Measurements from ENCODE around the gene PXN. TPM values are rescaled to one million over a fixed set of nuclear protein-coding genes. Genes with fewer than 3 reads are reported as not detected.

PXN gene
- total RNA-seq, 1 donor from 2014 or later, result 282 TPM

DNA sequence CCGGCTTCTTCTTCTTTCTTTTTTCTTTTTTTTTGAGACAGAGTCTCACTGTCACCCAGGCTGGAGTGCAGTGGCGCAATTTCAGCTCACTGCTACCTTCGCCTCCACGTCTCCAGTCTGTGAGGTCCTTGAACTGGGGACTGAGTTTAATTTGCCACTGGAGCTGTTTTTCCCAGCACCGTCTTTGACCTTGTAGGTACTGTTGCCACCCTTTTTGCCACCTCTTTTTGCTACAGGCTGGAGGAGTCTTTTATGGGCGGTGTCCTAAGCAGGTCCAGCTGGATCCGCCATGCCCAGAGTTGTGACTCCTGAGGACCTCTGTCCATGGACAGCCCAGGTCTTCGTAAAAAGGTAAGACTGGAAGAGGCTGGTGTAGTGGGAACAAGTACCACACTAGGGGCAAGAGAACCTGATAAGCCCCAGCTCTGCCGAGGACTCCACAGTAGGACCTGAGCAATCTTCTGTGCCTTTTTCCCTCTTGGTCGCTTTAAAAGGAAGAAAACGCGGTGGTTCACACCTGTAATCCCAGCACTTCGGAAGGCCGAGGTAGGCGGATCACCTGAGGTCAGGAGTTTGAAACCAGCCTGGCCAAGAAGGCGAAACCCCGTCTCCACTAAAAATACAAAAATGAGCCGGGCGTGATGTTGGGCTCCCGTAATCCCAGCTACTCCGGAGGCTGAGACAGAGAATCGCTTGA is 25.2 kb upstream of the PXN start:
- Histone ChIP-seq H3K4me1 (peaks cover 0 to 7% of the 10 kb centered on the region in 2 donors), H3K27me3 (no peaks in the 10 kb centered on the region), H3K9me3 (no peaks in the 10 kb centered on the region), H3K27ac (peak overlapping the region; percentile 92 to 97), H3K4me3 (peak overlapping the region; percentile 40 to 62), H3K36me3 (no peaks in the 10 kb centered on the region)
- no peak for DNase-seq (ENCODE audit: low spot score in 2 of 2)
- intact Hi-C loops (cut with DNase I), result loop anchor here (1.0 kb wide), 2 partner anchors 25 to 56 kb away; partner anchors contain the start of gene PXN
- TF ChIP-seq, protein P1, sequence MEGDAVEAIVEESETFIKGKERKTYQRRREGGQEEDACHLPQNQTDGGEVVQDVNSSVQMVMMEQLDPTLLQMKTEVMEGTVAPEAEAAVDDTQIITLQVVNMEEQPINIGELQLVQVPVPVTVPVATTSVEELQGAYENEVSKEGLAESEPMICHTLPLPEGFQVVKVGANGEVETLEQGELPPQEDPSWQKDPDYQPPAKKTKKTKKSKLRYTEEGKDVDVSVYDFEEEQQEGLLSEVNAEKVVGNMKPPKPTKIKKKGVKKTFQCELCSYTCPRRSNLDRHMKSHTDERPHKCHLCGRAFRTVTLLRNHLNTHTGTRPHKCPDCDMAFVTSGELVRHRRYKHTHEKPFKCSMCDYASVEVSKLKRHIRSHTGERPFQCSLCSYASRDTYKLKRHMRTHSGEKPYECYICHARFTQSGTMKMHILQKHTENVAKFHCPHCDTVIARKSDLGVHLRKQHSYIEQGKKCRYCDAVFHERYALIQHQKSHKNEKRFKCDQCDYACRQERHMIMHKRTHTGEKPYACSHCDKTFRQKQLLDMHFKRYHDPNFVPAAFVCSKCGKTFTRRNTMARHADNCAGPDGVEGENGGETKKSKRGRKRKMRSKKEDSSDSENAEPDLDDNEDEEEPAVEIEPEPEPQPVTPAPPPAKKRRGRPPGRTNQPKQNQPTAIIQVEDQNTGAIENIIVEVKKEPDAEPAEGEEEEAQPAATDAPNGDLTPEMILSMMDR (IDR thresholded peaks at IDR 0.05), result no peak

DNA sequence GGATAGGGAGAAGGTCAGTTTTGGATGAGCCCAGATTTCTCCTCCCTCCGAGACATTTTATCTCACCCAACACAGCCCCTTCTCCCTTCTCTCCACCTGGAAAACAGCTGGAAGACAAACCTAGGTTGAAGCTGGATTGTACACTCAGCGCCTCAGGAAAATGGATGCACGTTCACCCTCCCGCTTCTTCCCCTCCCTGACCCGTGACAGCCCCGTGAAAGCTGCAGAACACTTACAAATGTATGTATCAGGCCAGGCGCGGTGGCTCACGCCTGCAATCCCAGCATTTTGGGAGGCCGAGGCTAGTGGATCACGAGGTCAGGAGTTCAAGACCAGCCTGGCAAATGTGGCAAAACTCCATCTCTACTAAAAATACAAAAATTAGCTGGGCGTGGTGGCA is 22.0 kb upstream of the PXN start:
- intact Hi-C loops (cut with DNase I), result no loop called here
- Histone ChIP-seq H3K27ac (no peak overlapping the region), H3K9me3 (no peaks in the 10 kb centered on the region), H3K36me3 (no peaks in the 10 kb centered on the region), H3K27me3 (no peaks in the 10 kb centered on the region), H3K4me1 (peaks cover 0 to 7% of the 10 kb centered on the region in 2 donors), H3K4me3 (no peak overlapping the region)
- no peak for DNase-seq (ENCODE audit: low spot score in 2 of 2)
- TF ChIP-seq, protein P1 (IDR thresholded peaks at IDR 0.05), result no peak

DNA sequence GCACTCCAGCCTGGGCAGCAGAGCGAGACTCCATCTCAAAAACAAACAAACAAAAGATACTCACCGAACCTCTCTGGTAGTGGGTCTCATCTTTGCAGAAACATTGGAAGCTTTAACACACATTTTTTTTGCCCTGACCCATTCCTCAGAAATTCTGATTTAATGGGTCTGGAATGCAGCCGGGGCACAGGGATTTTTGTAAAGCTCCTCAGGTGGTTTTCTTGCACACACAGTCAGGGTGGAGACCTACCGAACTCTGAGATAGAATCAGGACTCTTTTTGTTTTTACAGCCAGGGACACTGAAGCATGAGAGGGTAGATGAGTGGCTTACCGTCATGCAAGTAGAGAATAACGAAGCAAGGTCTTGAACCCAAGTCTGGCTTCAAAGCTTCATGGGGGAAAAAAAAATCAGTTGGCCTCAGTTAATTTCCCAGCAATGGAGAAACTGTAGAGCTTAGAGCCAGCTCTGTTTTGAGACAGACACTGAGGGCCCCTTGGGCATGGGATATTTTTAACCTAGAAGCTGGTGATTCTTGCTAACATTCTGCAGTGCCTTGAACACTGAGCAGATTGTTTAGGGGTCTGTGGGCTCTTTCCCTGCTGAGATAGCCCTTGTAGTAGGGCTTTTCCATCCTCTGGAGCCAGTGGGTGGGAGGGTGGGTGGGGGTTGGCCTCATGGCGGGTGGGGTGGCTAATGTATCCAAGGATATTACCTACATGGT is 21.4 kb upstream of the PXN start:
- TF ChIP-seq, protein P1 (IDR thresholded peaks at IDR 0.05), result no peak
- no peak for DNase-seq (ENCODE audit: low spot score in 2 of 2)
- Histone ChIP-seq H3K4me1 (peaks cover 0 to 7% of the 10 kb centered on the region in 2 donors), H3K27ac (no peak overlapping the region), H3K27me3 (no peaks in the 10 kb centered on the region), H3K9me3 (no peaks in the 10 kb centered on the region), H3K36me3 (no peaks in the 10 kb centered on the region), H3K4me3 (no peak overlapping the region)
- intact Hi-C loops (cut with DNase I), result no loop called here

DNA sequence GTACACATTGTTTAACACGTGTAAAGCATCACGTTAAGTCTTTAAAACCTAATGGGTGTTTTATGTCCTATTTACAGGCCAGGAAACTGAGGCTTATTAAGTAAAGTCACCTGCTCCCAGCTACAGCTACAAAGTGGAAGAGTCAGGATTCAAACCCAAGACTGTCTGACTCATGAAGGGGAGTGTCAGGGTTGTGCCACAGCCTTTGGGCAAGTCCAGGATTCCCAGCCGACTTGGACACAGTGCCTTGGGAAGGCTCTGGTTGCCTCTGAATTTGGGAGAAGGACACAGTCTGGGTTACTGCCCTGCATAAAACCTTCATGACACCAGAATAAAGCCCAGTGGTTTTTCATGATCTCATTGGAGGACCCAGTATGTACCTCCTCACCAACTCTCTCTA is 18.9 kb upstream of the PXN start:
- Histone ChIP-seq H3K4me3 (no peak overlapping the region), H3K9me3 (no peaks in the 10 kb centered on the region), H3K27me3 (no peaks in the 10 kb centered on the region), H3K27ac (no peak overlapping the region), H3K4me1 (no peaks in the 10 kb centered on the region), H3K36me3 (no peaks in the 10 kb centered on the region)
- intact Hi-C loops (cut with DNase I), result no loop called here
- no peak for DNase-seq (ENCODE audit: low spot score in 2 of 2)
- TF ChIP-seq, protein P1 (IDR thresholded peaks at IDR 0.05), result no peak

DNA sequence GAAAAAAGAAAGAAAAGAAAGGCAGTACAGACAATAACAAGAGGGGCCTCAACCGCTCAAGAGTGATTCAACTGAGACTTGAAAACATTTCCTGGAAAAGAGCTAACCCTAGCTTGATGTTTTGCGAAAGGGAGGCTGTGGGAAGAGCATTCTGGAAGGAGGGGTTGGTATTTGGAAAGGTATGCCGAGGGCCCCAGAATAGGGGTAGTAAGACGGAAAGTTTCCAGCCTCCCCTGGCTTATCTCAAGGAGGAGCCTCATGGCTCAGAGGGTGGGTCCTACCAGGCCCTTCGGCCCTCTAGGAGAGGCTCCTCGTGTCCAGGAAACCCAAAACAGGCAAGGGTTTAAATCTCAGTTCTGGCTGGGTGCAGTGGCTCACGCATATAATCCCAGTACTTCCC is 17.8 kb upstream of the PXN start:
- Histone ChIP-seq H3K4me3 (no peak overlapping the region), H3K9me3 (no peaks in the 10 kb centered on the region), H3K4me1 (no peaks in the 10 kb centered on the region), H3K27me3 (no peaks in the 10 kb centered on the region), H3K36me3 (no peaks in the 10 kb centered on the region), H3K27ac (no peak overlapping the region)
- intact Hi-C loops (cut with DNase I), result no loop called here
- TF ChIP-seq, protein P1 (IDR thresholded peaks at IDR 0.05), result no peak
- DNase-seq (ENCODE audit: low spot score in 2 of 2), result no peak
